SK-MEL-5 (cell line): ENCODE measurements around the gene LY6G6C. TPM values are rescaled to one million over a fixed set of nuclear protein-coding genes. Genes with fewer than 3 reads are reported as not detected.

Experiments used
- DNase-seq: peaks from one replicate; pipeline ENCODE4 v3.0.0-alpha.2; 2016; ENCODE audit warnings: low read depth, low spot score
- in situ Hi-C: cut with HindIII; loops from 2 replicates; pipeline ENCODE4 v1.10.0; 2016; ENCODE audit warnings: low sequenced_read_pairs, high pct_unique_total_duplicates, low pct_unique_long_range_greater_than_20kb
- polyA plus RNA-seq, 2 experiments: library from polyadenylated mRNA; depleted of rRNA; stranded (reverse); fragments of >200 nt; gene quantifications; 2 replicates each; pipeline ENCODE4 v1.2.3, GENCODE V29; 2015
- total RNA-seq: library from RNA; depleted of rRNA; stranded (reverse); fragments of >200 nt; shearing (Covaris generic); gene quantifications from 2 replicates; pipeline ENCODE4 v1.2.3, GENCODE V29; 2014; rRNA removed

LY6G6C gene, protein sequence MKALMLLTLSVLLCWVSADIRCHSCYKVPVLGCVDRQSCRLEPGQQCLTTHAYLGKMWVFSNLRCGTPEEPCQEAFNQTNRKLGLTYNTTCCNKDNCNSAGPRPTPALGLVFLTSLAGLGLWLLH
- total RNA-seq, result not detected in 2 replicates
- not detected in 2 replicates for polyA plus RNA-seq (2015; cell fraction: cytosol; rRNA removed)
- polyA plus RNA-seq (2015; cell fraction: nucleus; rRNA removed), result not detected in 2 replicates

- DNase-seq, result no peak
- in situ Hi-C loops, result no loop called here
Measured at GRCh38 chr6:31721351-31722020, at the start of gene LY6G6C. Gene LY6G6C, minus strand, starts transcription at chr6:31721746. Its CDS starts 67 bp downstream, at chr6:31721679.

- DNase-seq, result no peak
- in situ Hi-C loops, result no loop called here
Measured at GRCh38 chr6:31770860-31771259, 49.3 kb upstream of the LY6G6C start.

DNA sequence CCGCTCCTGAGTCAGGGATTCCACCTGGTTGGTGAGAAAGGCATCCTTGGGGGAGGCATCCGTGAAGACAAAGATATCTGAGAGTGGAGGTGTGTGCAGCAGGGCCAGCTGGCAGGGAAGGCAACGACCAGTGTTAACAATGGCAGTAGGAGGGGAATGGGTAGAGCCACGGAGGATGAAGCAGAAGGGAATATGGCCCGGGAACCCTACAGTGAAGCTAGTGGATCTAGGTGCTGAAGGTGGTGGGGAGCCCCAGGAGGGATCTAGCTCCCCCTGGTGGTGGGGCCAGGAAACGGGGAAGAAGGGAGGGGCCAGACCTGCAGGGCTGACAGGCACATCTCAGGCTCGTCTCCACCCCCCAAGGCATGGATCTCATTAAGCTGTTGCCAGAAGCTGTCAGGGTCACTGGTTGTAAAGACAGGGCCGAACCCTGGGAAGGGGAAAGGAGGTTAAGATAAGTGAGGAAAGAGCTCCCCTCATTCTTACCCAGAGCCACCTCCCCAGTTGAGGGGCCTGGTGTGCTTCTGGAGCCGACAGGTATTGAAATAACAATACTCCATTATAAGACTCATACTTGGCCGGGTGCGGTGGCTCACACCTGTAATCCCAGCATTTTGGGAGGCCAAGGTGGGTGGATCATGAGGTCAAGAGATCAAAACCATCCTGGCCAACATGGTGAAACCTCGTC is 48.3 kb upstream of the LY6G6C start:
- DNase-seq, result peak; percentile 68
- in situ Hi-C loops, result no loop called here

DNA sequence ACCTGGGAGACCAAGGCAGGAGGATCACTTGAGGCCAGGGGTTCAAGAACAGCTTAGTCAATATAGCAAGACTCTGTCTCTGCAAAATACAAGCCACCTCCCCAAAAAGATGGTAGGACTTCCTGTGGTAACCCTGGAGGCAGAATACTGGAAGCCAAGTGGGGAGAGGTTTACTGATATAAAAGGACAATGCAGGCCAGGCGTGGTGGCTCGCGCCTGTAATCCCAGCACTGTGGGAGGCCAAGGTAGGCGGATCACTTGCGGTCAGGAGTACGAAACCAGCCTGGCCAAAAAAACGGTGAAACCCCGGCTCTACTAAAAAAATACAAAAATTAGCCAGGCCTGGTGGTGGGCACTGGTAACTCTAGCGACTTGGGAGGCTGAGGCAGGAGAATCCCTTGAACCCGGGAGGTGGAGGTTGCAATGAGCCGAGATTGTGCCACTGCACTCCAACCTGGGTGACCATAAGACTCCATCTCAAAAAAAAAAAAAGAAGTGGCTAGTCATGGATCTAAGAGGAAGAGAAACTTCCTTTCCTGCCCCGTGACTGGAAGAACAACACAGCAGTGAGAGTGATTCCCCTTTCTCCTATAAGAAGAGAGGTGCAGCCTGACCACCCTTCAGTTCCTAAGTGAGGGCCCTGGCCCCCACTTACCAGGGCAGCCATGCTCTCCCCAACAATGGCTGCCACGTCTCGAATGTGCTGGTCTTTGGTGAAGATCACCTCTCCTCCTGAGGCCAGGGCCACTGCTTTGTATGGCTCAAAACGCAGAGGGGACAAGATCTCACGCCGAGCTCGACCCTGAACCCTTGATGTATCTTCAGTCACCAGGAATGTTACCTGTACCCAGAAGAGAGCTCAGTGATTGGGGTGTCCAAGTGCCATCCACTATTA is 47.1 kb upstream of the LY6G6C start:
- no peak for DNase-seq
- in situ Hi-C loops, result no loop called here

DNA sequence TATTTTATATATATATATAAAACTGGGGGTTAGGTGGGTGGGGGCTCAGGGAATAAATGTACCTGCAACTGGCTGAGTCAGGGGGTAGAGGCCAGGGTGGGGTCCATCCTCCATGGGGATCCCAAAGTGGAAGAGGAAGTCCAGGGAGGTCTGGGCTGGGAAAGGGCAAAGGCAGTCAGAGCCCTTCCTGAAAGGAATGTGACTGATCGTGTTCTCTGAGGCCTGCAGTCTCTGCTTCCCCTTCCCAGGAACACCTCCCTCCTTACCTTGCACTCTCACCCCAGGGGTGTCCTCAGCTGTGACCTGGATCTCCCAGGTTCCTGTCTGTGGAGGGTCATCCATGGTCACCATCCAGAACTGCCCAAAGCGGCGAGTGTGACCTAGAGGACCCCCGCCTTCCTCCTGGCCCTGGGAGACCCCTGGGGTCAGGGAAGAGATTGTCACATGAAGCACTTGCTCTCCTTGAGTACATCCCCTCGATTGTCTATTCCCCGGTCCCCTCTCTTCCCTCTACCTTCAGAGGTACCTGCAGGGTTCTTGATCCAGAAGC is 45.6 kb upstream of the LY6G6C start:
- in situ Hi-C loops, result no loop called here
- no peak for DNase-seq

- DNase-seq, result peak; percentile 19
- in situ Hi-C loops, result no loop called here
Measured at GRCh38 chr6:31765910-31766794, 44.6 kb upstream of the LY6G6C start.

- in situ Hi-C loops, result no loop called here
- DNase-seq, result no peak
Measured at GRCh38 chr6:31765559-31765909, 44.0 kb upstream of the LY6G6C start.

GRCh38 chr6:31764198-31764597 is 42.7 kb upstream of the LY6G6C start:
- in situ Hi-C loops, result no loop called here
- no peak for DNase-seq

- DNase-seq, result peak; percentile 65
- in situ Hi-C loops, result no loop called here
Measured at GRCh38 chr6:31763619-31763940, 42.0 kb upstream of the LY6G6C start.

DNA sequence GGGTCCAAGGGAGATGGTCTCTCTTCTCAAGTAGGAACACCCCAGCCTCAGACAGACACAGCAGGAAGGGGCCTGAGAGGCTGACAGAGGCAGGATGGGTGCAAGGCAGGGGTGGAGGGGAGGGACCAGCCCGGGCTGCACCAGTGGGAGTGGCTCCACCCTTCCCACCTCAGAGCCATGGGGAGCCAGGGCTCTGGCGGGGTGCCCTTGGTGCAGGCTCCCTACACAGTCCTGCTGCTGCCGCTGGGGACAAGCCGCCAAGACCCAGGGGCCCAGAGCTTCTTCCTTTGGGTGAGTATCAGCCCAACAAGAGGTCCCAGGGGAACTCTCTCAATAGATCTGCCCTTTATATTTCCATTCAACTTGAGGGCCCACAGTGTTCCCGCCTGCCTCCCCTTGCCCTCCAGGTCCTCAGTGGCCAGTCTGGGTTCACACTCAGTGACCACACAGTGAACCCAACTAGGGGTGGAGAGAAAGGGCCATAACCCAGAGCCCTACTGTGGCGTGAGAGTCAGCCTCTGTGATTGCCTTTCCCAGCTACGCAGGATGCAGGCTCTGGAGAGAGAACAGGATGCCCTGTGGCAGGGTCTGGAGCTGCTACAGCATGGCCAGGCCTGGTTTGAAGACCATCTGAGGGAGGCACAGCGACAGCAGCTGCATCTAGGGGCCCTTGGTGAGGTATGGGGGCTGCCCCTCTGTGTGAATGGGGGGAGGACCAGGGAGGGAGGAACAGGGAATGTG is 41.5 kb upstream of the LY6G6C start:
- no peak for DNase-seq
- in situ Hi-C loops, result no loop called here

GRCh38 chr6:31762356-31762755 is 40.8 kb upstream of the LY6G6C start, which contains the start of gene SAPCD1:
Gene SAPCD1, plus strand, starts transcription at chr6:31762656. Its CDS starts 399 bp downstream, at chr6:31763055.
- DNase-seq, result no peak
- in situ Hi-C loops, result no loop called here

- in situ Hi-C loops, result no loop called here
- no peak for DNase-seq
Measured at GRCh38 chr6:31761343-31761742, 39.8 kb upstream of the LY6G6C start.

GRCh38 chr6:31760790-31761189 is 39.2 kb upstream of the LY6G6C start:
- DNase-seq, result no peak
- in situ Hi-C loops, result no loop called here

DNA sequence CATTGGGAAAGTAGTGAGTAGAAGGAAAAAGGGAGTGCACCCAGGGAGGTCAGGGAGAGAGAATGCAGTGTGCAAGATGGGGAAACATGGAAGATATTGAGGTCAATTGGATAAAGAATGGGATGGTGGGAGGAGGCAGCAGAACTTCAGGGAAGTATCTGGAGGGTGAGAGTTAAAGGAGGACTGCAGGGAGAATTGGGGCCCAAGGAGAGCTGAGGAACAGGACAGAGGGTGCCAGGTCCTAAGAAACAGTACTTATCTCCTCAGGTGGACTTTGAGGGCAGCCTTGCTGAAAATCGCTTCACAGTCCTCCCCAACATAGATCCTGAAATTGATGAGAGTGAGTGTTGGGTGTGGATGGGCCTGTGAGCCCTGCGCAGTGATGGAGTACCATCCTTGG is 36.7 kb upstream of the LY6G6C start:
- DNase-seq, result no peak
- in situ Hi-C loops, result no loop called here

GRCh38 chr6:31752739-31753319 is 31.3 kb upstream of the LY6G6C start:
- DNase-seq, result no peak
- in situ Hi-C loops, result no loop called here

GRCh38 chr6:31750411-31751022 is 29.0 kb upstream of the LY6G6C start:
- no peak for DNase-seq
- in situ Hi-C loops, result no loop called here
